Trophoblast cell (in vitro differentiated cells and primary cell): Measurements from ENCODE around the gene GMIP.

Source experiments
- DNase-seq, 2 donors: peaks; one replicate each; pipeline ENCODE4 v3.0.0-alpha.2; 2016
- H2AFZ ChIP-seq: 2 replicates; pipeline ENCODE4 v1.6.1; 2013; ENCODE audit warnings: low read length, moderate library complexity, mild to moderate bottlenecking; ENCODE audit not compliant: insufficient read depth, poor library complexity
- H2AK5ac ChIP-seq: 2 replicates; pipeline ENCODE4 v1.6.1; 2013; ENCODE audit warnings: mild to moderate bottlenecking, low read length
- H2BK120ac ChIP-seq: 2 replicates; pipeline ENCODE4 v1.6.1; 2013; ENCODE audit warnings: low read length, mild to moderate bottlenecking, moderate library complexity; ENCODE audit not compliant: insufficient read depth, poor library complexity
- H2BK12ac ChIP-seq: 2 replicates; pipeline ENCODE4 v1.6.1; 2013; ENCODE audit warnings: mild to moderate bottlenecking, low read length, moderate library complexity
- H2BK5ac ChIP-seq: 2 replicates; pipeline ENCODE4 v1.6.1; 2013; ENCODE audit warnings: low read length, low read depth, moderate library complexity, mild to moderate bottlenecking; ENCODE audit not compliant: poor library complexity
- H3K14ac ChIP-seq: 2 replicates; pipeline ENCODE4 v1.6.1; 2013; ENCODE audit warnings: mild to moderate bottlenecking, low read length
- H3K18ac ChIP-seq: 2 replicates; pipeline ENCODE4 v1.6.1; 2013; ENCODE audit warnings: mild to moderate bottlenecking, low read length
- H3K23ac ChIP-seq: 2 replicates; pipeline ENCODE4 v1.6.1; 2013; ENCODE audit warnings: low read length
- H3K27ac ChIP-seq: 2 replicates; pipeline ENCODE4 v1.5.1; 2013; ENCODE audit warnings: low read depth, mild to moderate bottlenecking, inconsistent platforms, low read length, moderate library complexity
- H3K27me3 ChIP-seq: 2 replicates; pipeline ENCODE4 v1.6.1; 2013; ENCODE audit warnings: inconsistent platforms, mild to moderate bottlenecking, low read length, moderate library complexity; ENCODE audit not compliant: insufficient read depth
- H3K36me3 ChIP-seq, 2 experiments: 1 replicate in 1 of 2; 2 replicates in 1 of 2; pipeline ENCODE4 v1.6.1; 2013; ENCODE audit warnings: low read length in 2 of 2, mild to moderate bottlenecking in 2 of 2, moderate library complexity in 1 of 2; ENCODE audit not compliant: insufficient read depth in 2 of 2, control insufficient read depth in 1 of 2
- H3K4ac ChIP-seq: 2 replicates; pipeline ENCODE4 v1.6.1; 2013; ENCODE audit warnings: low read depth, mild to moderate bottlenecking, low read length, moderate library complexity
- H3K4me1 ChIP-seq, 2 experiments: 1 replicate in 1 of 2; 2 replicates in 1 of 2; pipeline ENCODE4 v1.6.1; 2013; ENCODE audit warnings: low read length in 2 of 2, mild to moderate bottlenecking in 2 of 2, moderate library complexity in 1 of 2; ENCODE audit not compliant: insufficient read depth in 2 of 2, control insufficient read depth in 1 of 2
- H3K4me2 ChIP-seq: 2 replicates; pipeline ENCODE4 v1.6.1; 2013; ENCODE audit warnings: inconsistent platforms, mild to moderate bottlenecking, low read length, moderate library complexity
- H3K4me3 ChIP-seq: 2 replicates; pipeline ENCODE4 v1.5.1; 2013; ENCODE audit warnings: mild to moderate bottlenecking, low read depth, low read length, inconsistent platforms
- H3K79me1 ChIP-seq: one replicate; pipeline ENCODE4 v1.6.1; 2013; ENCODE audit warnings: low read length
- H3K79me2 ChIP-seq: 2 replicates; pipeline ENCODE4 v1.6.1; 2013; ENCODE audit warnings: low read length, mild to moderate bottlenecking; ENCODE audit not compliant: control insufficient read depth, insufficient read depth, poor library complexity
- H3K9ac ChIP-seq: 2 replicates; pipeline ENCODE4 v1.6.1; 2013; ENCODE audit warnings: mild to moderate bottlenecking, low read length
- H3K9me3 ChIP-seq: 2 replicates; pipeline ENCODE4 v1.6.1; 2013; ENCODE audit warnings: low read depth, mild to moderate bottlenecking, control low read depth, inconsistent platforms, low read length; ENCODE audit not compliant: insufficient read depth
- H4K12ac ChIP-seq: 2 replicates; pipeline ENCODE4 v1.6.1; 2013; ENCODE audit warnings: low read depth, mild to moderate bottlenecking, low read length, moderate library complexity
- H4K8ac ChIP-seq: 2 replicates; pipeline ENCODE4 v1.6.1; 2013; ENCODE audit warnings: low read depth, mild to moderate bottlenecking, low read length, moderate library complexity
- H4K91ac ChIP-seq: one replicate; pipeline ENCODE4 v1.6.1; 2013; ENCODE audit warnings: low read depth, mild to moderate bottlenecking, low read length, moderate library complexity
- WGBS: extraction: QIAGEN DNeasy Blood & Tissue Kit; methylation state at CpG from one replicate; pipeline ENCODE4 v1.1.7; 2013; ENCODE audit warnings: missing lambda C conversion rate; ENCODE audit not compliant: insufficient read length, insufficient coverage; ENCODE audit errors: extremely low coverage; 5-methylcytosine and 5-hydroxymethylcytosine counted together

GMIP gene

DNA sequence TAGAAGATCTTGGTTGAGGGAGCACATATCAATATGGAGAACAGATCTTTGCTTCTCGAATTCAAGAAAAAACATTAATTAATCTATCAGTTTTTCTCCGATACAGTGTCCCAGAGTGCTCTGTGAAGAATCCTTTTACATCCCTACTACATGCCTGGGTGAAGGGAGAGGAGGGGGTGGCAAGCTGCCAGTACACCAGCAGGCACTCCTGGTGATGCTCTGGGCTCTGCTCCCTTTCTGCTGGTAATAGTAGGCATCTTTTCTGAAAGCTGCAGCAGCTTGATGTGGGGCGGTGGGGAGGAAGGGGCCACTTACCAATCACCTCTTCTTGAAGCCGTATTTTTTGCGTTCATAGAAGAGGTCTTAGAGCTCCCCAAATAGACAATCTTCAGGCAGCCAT, 55.7 kb downstream of the GMIP start:
- Histone ChIP-seq H4K8ac (no peak overlapping the region), H3K9ac (no peak overlapping the region), H2BK5ac (no peak overlapping the region), H3K27ac (no peak overlapping the region), H2BK120ac (no peak overlapping the region), H4K91ac (no peak overlapping the region), H3K4ac (no peak overlapping the region), H3K4me3 (no peak overlapping the region), H2AFZ (no peak overlapping the region), H3K4me2 (no peak overlapping the region), H3K36me3 (no peaks in the 10 kb centered on the region), H2AK5ac (no peak overlapping the region), H3K4me1 (peaks cover 9 to 10% of the 10 kb centered on the region in 2 experiments), H3K18ac (no peak overlapping the region), H3K9me3 (no peaks in the 10 kb centered on the region), H3K23ac (no peak overlapping the region), H3K27me3 (no peaks in the 10 kb centered on the region), H3K14ac (no peak overlapping the region), H4K12ac (no peak overlapping the region), H3K79me1 (no peaks in the 10 kb centered on the region), H2BK12ac (no peak overlapping the region), H3K79me2 (no peaks in the 10 kb centered on the region)
- no CpG with 5 or more reads among the region's 5 CpGs for WGBS
- DNase-seq: no peak

DNA sequence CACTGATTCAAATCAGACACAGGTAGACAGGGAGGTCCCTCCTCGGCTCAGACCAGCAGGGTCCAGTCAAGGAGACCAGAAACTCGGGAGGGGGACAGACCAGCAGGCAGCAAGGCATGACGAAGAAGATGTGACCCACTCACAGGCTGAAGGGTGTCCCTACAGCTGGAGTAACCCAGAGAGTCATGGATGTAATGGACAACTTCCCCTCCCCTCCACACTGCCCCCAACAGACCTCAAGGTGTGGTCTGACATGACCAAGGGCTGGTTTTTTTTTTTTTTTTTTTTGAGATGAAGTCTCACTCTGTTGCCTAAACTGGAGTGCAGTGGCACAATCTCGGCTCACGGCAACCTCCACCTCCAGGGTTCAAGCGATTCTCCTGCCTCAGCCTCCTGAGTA, 59.1 kb downstream of the GMIP start:
- Histone ChIP-seq H2BK120ac (no peak overlapping the region), H2AFZ (no peak overlapping the region), H3K79me2 (no peaks in the 10 kb centered on the region), H2AK5ac (no peak overlapping the region), H3K18ac (no peak overlapping the region), H3K79me1 (no peaks in the 10 kb centered on the region), H3K36me3 (no peaks in the 10 kb centered on the region), H2BK5ac (no peak overlapping the region), H3K4me3 (no peak overlapping the region), H3K23ac (no peak overlapping the region), H3K9me3 (no peaks in the 10 kb centered on the region), H4K91ac (no peak overlapping the region), H4K8ac (no peak overlapping the region), H3K14ac (no peak overlapping the region), H3K27ac (no peak overlapping the region), H4K12ac (no peak overlapping the region), H3K4ac (no peak overlapping the region), H3K9ac (no peak overlapping the region), H3K27me3 (no peaks in the 10 kb centered on the region), H2BK12ac (no peak overlapping the region), H3K4me2 (no peak overlapping the region), H3K4me1 (no peaks in the 10 kb centered on the region)
- no peak for DNase-seq
- WGBS: no CpG with 5 or more reads among the region's 6 CpGs

DNA sequence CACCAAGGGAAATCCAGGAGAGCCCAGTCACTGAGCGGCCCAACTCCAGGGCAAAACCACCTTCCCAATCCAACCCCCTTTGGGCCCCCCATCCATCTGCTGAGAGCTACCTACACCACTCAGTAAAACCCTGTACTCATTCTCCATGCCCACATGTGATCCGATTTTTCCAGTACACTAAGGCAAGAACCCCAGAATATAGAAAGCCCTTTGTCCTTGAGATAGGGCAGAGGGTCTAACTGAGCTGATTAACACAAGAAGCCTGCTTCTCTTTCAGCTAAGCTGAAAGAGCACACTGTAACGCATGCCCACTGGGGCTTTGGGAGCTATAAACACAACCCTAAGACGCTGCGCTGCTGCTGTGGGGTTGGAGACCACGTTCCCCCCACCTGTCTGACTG, 61.0 kb downstream of the GMIP start:
- Histone ChIP-seq H3K27ac (no peak overlapping the region), H3K14ac (no peak overlapping the region), H2BK120ac (no peak overlapping the region), H3K79me2 (no peaks in the 10 kb centered on the region), H3K4me1 (no peaks in the 10 kb centered on the region), H3K27me3 (no peaks in the 10 kb centered on the region), H3K4me3 (no peak overlapping the region), H2AK5ac (no peak overlapping the region), H3K23ac (no peak overlapping the region), H3K18ac (no peak overlapping the region), H3K79me1 (no peaks in the 10 kb centered on the region), H4K91ac (no peak overlapping the region), H4K8ac (no peak overlapping the region), H3K4ac (no peak overlapping the region), H3K9ac (no peak overlapping the region), H4K12ac (no peak overlapping the region), H3K4me2 (no peak overlapping the region), H2AFZ (no peak overlapping the region), H3K9me3 (no peaks in the 10 kb centered on the region), H2BK5ac (no peak overlapping the region), H3K36me3 (no peaks in the 10 kb centered on the region), H2BK12ac (no peak overlapping the region)
- DNase-seq: no peak
- WGBS: no CpG with 5 or more reads among the region's 6 CpGs

DNA sequence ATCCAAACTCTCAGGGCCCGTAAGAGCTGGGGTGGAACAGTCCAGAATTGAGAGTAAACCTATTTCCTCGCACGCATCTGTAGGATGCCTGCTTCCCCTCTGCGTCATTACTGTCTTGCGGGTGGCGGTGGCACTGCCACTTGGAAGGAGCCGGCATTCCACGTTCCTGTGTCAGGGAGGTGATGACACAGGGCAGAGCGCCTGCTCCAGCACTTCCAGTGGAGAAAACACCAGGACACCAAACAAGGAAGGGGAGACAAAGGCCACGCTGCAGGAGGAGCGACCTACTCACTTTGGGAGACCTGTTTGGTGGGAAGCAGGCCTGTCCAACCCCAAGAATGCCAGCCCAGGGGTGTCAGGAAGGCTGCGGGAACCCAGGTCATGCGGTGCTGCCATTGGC, 62.1 kb downstream of the GMIP start:
- no peak overlapping the region for H3K27ac ChIP-seq
- H3K4me3 ChIP-seq: no peak overlapping the region
- no peak overlapping the region for H4K91ac ChIP-seq
- H3K18ac ChIP-seq: no peak overlapping the region
- no peak overlapping the region for H2BK12ac ChIP-seq
- no peak overlapping the region for H3K4ac ChIP-seq
- H4K8ac ChIP-seq: no peak overlapping the region
- H4K12ac ChIP-seq: no peak overlapping the region
- no peaks in the 10 kb centered on the region for H3K9me3 ChIP-seq
- H3K4me1 ChIP-seq: no peaks in the 10 kb centered on the region
- H3K23ac ChIP-seq: no peak overlapping the region
- no peaks in the 10 kb centered on the region for H3K79me2 ChIP-seq
- H3K4me2 ChIP-seq: no peak overlapping the region
- no peaks in the 10 kb centered on the region for H3K36me3 ChIP-seq
- H2AK5ac ChIP-seq: no peak overlapping the region
- peak overlapping the region; percentile 32 for H3K9ac ChIP-seq
- no peak overlapping the region for H2BK5ac ChIP-seq
- no peak overlapping the region for H2AFZ ChIP-seq
- no peaks in the 10 kb centered on the region for H3K27me3 ChIP-seq
- no CpG with 5 or more reads among the region's 13 CpGs for WGBS
- no peak overlapping the region for H3K14ac ChIP-seq
- no peaks in the 10 kb centered on the region for H3K79me1 ChIP-seq
- H2BK120ac ChIP-seq: no peak overlapping the region
- DNase-seq: peak in 1 of 2 donors; percentile 56
